K562 (cell line): ENCODE measurements around the gene EPHB2. TPM values are rescaled to one million over a fixed set of nuclear protein-coding genes. Genes with fewer than 3 reads are reported as not detected.

Experiments used
- ARID4B ChIP-seq: sonication (generic); formaldehyde crosslinking; IDR thresholded peaks from 2 replicates; pipeline ENCODE4 v1.8.0; 2022; ENCODE audit warnings: mild to moderate bottlenecking, missing genetic modification reagents
- FOSL1 ChIP-seq: fragments of 200-800 bp; sonication (Bioruptor generic); conservative IDR thresholded peaks from 2 replicates; pipeline ENCODE4 v1.6.1; 2016; ENCODE audit warnings: missing genetic modification characterization, missing compliant biosample characterization
- FUS ChIP-seq: fragments of 200-400 bp; formaldehyde crosslinking; optimal IDR thresholded peaks from 2 replicates; pipeline ENCODE3; 2017; ENCODE audit warnings: low read depth, low read length
- HMGN3 ChIP-seq: IDR thresholded peaks from 2 replicates; pipeline ENCODE4 v1.6.1; 2011; ENCODE audit warnings: borderline replicate concordance, low read depth, mild to moderate bottlenecking, mixed read lengths, low read length; ENCODE audit not compliant: insufficient read length; ENCODE audit errors: extremely low read depth
- JUN ChIP-seq, 2 experiments: sonication (generic) in 1 of 2; formaldehyde crosslinking in 1 of 2; IDR thresholded peaks; 2 replicates each; pipeline versions ENCODE4 v1.6.1 to v1.8.0; 2012 to 2022; ENCODE audit warnings: borderline replicate concordance in 2 of 2, mild to moderate bottlenecking in 2 of 2, improper control_type of control experiment in 1 of 2, low read depth in 1 of 2, low read length in 1 of 2, missing genetic modification reagents in 1 of 2
- JUND ChIP-seq, 2 experiments: IDR thresholded peaks; 2 replicates in 1 of 2; 3 replicates in 1 of 2; pipeline ENCODE4 v1.6.1; 2011; ENCODE audit warnings: borderline replicate concordance in 2 of 2, low read depth in 2 of 2, low read length in 2 of 2, improper control_type of control experiment in 1 of 2, missing biosample characterization in 1 of 2, missing genetic modification characterization in 1 of 2, missing genetic modification reagents in 1 of 2
- PTTG1 ChIP-seq: fragments of 450-650 bp; IDR thresholded peaks from 2 replicates; pipeline ENCODE4 v1.6.1; 2016; ENCODE audit warnings: low read depth, mild to moderate bottlenecking, missing genetic modification characterization, missing compliant biosample characterization
- SMARCE1 ChIP-seq: fragments of 450-650 bp; IDR thresholded peaks from 2 replicates; pipeline ENCODE4 v1.7.1; 2016; ENCODE audit warnings: mild to moderate bottlenecking
- ZBTB17 ChIP-seq: fragments of 450-650 bp; formaldehyde crosslinking; IDR thresholded peaks from 2 replicates; pipeline ENCODE4 v1.4.0; 2020; ENCODE audit warnings: mild to moderate bottlenecking
- ZBTB26 ChIP-seq: fragments of 450-650 bp; formaldehyde crosslinking; IDR thresholded peaks from 2 replicates; pipeline ENCODE4 v1.4.0; 2022; ENCODE audit warnings: missing genetic modification characterization
- ZNF184 ChIP-seq: sonication (generic); formaldehyde crosslinking; IDR thresholded peaks from 2 replicates; pipeline ENCODE4 v1.5.0; 2020; ENCODE audit warnings: missing genetic modification reagents
- ZNF655 ChIP-seq: fragments of 250-450 bp; sonication (Bioruptor Pico); IDR thresholded peaks from 2 replicates; pipeline ENCODE4 v1.5.0; 2021
- polyA plus RNA-seq, 8 experiments: library from polyadenylated mRNA; depleted of rRNA in 4 of 8; stranded (reverse) in 5 of 8; unstranded in 3 of 8; fragments of >200 nt; fragmentation: Nextera tagmentation in 2 of 8; fragmentation: Illumina TruSeq in 1 of 8; extraction: Ambion mirVana in 2 of 8; extraction: Trizol in 1 of 8; gene quantifications; 2 replicates each; pipeline versions ENCODE4 v1.2.1 to v1.2.3, GENCODE V29; 2011 to 2014; ENCODE audit warnings: inconsistent platforms in 1 of 8, missing spikeins in 1 of 8
- total RNA-seq, 7 experiments: library from RNA; depleted of rRNA in 6 of 7; stranded (reverse); fragments of >200 nt in 6 of 7; fragmentation: Illumina TruSeq in 2 of 7; extraction: Trizol in 2 of 7; gene quantifications; 2 replicates each; pipeline versions ENCODE4 v1.2.1 to v1.2.3, GENCODE V29; 2011 to 2021; ENCODE audit warnings: low replicate concordance in 1 of 7

EPHB2 gene
- total and polyA plus RNA-seq, 9 of the 15 experiments (the other 6 are each of a cell fraction or from before 2014, with no cell fraction given) = not detected

- no peak for TF ChIP-seq ARID4B
- TF ChIP-seq JUND (IDR thresholded peaks at IDR 0.05; ENCODE audit: borderline replicate concordance, low read depth, low read length) = 0 out of 2 replicates have a peak, but pooled peaks have one; percentile 10
- no peak for TF ChIP-seq JUND (tag; IDR thresholded peaks at IDR 0.05; ENCODE audit: borderline replicate concordance, low read depth, low read length)
- TF ChIP-seq ZNF184 (CRISPR knock-in tag) = no peak
- TF ChIP-seq ZBTB17 (CRISPR knock-in tag) = no peak
- no peak for TF ChIP-seq HMGN3
- TF ChIP-seq JUN (IDR thresholded peaks at IDR 0.05; ENCODE audit: borderline replicate concordance, low read depth, low read length) = peak; percentile 55; the same call in 1 of the 2 replicates
- TF ChIP-seq JUN (CRISPR knock-in tag; IDR thresholded peaks at IDR 0.05; ENCODE audit: borderline replicate concordance) = no peak
- TF ChIP-seq ZBTB26 = no peak
- no peak for TF ChIP-seq PTTG1 (tag)
- no peak for TF ChIP-seq SMARCE1
- peak; percentile 82 for TF ChIP-seq FOSL1 (tag)
- no peak for TF ChIP-seq ZNF655 (CRISPR knock-in tag)
- no peak for TF ChIP-seq FUS
These were observed 121.2 kb downstream of the EPHB2 start (continued) for GRCh38 chr1:22831729-22832413.
